Superior temporal gyrus (tissue), 1 donor: ENCODE measurements around the gene RNF8.
"Not testable (repeated sequence)": the region's sequence is repeated elsewhere in the genome, so short reads cannot be mapped to it uniquely, and the experiment has no call there.

Source experiments
- DNase-seq: peaks from one replicate; pipeline ENCODE4 v3.0.0-alpha.2; 2016; ENCODE audit errors: extremely low spot score

Gene RNF8

DNA sequence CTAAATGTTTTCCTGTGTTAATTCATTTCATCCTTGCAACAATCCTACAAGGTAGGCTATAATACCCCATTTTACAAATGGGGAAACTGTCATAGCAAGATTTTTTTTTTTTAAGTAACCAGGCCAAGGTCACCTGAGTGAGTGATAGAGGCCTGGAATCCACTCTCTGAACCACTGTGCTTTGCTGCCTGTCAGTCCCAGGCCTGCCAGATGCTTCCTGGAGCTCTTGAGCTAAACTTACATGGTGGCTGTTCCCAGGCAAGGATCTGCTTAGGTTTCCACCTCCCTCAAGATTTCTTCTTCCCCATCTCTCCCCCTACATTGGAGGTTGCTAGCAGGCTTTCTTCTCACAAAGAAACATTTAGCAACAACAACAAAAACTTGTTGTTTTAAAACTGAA lies 32.7 kb upstream of the RNF8 start:
- no peak for DNase-seq

DNA sequence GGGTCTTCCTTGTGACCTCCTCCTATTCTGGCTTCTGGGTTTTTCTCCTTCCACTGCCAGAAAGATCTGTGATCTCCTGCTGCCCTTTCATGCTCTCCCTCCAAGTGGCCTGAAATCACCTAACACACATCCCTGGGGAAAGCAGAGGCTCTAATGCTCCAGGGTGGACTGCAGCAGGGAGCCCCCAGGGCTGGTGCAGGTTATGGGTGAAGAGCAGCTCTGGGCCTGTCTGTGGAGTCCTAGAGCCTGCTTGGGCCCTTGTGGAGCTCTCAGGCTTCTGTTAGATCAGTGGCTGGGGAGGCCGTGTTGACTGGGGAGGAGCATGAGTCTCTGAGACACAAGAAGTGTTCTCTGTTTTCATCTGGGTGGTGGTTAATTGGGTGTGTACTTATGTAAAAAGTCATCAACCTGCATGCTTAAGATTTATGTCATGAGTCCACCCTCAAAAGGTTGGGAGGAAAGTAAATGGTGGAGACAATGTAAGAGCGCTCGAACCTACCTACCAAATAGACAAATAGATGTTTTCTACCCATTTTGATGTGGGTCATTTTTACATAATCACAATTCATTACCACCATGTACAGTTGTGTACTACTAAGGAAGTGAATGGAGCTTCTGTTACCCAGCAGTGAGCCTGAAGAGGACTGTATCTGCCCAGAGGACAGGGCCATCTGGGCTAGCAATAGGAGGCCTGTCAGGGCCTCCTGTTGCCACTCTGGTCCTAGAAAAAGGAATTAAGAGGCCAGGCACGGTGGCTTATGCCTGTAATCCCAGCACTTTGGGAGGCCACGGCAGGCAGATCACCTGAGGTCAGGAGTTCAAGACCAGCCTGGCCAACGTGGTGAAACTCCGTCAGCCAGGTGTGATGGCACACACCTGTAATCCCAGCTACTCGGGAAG lies 32.0 kb upstream of the RNF8 start:
- no peak for DNase-seq

DNA sequence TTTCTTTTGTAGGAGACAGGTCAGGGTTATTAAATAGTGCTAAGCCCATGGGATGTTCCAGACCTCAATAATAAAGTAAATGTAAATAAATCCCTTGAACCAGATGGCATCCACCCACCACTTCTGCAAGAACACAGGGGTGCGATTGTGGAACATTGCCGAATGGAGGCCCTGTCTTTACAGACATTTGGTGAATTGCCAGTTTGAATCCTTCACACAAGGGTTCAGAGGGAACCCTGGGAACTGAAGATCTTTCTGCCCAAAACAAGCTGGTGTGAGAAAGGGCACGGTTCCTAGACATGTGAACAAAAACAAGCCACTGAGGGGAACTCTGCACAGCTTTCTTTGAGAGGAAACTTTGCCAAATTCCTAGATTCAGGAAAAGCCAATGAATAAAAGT lies 30.2 kb upstream of the RNF8 start:
- no peak for DNase-seq

DNA sequence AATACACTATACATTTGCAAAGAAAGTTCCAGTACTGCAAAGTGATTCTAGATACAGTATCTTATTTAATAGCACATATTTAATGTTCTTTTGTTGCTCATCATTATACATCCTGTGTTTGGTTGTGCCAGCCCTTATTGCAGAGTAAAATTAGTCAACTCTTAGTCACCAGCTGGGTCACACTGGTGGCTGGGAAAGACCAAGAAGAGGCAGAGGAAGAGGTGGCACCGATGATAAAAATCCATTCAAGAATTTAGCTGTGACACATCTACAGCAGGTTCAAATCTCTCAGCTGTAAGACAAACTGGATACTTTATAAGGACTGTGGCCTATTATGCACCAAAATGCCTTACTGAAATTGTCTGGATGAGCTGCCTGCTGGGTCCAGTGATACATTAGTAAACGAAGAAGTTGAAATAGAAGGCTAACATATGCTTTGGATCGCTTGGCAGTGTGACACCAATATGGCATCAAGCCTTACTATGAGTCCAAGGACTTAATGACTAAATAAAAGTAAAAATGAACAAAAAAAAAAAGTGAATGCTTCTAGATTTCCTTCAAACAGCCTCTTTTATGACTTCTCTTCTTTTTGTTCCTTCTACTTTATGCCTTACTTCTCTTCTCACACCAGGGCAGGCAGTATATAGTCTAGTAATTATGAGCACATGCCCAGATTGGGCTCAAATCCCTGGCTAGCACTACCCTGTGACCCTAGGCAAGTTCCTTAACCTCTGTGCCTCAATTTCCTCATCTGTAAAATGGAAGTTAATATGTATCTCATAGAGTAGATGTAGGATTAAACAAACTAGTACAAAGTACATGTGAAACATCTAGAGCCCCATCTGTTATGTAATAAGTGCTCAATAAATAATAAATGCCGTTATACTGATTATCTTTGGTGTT lies 29.4 kb upstream of the RNF8 start:
- DNase-seq: no peak

DNA sequence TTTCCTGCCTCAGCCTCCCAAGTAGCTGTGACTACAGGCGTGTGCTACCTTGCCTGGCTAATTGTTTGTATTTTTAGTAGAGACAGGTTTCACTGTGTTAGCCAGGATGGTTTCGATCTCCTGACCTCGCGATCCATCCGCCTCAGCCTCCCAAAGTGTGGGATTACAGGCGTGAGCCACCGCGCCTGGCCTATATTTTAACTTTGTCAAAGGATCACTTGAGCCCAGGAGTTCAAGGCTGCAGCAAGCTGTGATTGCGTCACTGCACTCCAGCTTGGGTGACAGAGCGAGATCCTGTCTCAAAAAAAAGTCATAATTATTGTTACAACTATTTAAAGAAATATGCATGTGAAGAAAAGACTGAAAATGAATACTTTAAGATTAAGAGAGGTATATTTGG lies 23.4 kb upstream of the RNF8 start:
- DNase-seq: not testable (repeated sequence)

DNA sequence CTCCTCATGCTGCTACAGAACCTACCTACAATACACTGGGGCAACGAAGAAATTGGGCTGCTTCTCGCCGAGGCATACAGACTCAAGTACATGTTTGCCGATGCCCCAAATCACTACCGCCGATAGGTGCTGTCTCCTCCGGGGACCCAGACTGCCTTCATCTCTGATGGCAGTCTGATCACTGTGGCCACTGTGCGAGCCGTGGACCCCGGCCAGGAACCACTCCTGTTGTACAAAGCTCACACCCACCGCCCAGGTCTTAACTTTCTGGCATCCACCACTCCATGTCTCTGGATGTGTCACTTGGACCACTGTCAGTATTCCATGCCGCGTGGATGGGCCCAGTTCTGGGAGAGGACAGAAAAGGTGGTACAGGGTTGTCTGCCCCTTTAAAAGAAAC lies 22.7 kb upstream of the RNF8 start:
- DNase-seq: no peak

DNA sequence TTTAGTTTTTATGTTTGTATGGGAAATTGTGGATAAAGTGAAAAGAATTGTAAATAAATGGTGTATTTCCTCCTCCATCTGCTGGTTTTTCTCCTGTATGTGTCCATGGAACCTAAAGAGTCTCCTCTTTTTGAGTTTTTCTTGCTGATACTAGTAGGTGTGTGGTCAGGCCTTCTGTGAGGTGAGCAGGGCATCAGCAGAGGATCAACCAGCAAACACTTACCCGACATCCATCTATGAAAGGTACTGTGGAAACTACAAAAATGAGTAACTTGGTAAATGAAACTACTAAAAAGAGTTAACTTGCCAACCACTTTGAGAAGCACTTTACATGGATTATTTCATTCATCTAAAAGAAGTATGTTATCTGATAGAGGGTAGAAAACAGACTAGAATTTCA lies 20.9 kb upstream of the RNF8 start:
- no peak for DNase-seq

DNA sequence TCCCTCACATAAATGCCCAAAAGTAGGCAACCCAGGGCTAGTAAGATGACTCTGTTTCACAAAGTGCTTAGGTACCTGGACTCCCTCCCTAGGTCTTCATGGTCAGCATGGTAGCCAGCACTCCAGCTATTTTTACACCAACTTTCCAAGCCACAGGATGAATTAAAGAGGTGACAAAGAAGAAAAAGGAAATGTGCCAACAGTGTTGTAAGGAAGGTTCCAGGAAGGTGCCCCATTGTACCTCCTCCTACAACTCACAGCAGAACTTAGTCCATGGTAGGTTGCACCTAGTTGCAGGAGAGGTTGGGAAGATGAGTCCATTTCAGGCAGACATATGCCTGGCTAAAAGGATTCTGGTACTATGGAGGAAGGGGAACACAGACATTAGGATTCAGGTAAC lies 19.7 kb upstream of the RNF8 start:
- DNase-seq: no peak

DNA sequence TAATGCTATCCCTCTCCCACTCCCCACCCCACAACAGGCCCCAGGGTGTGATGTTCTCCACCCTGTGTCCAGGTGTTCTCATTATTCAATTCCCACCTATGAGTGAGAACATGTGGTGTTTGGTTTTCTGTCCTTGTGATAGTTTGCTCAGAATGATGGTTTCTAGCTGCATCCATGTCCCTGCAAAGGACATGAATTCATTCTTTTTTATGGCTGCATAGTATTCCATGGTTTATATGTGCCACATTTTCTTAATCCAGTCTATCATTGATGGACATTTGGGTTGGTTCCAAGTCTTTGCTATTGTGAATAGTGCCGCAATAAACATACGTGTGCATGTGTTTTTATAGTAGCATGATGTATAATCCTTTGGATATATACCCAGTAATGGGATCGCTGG lies 15.5 kb upstream of the RNF8 start:
- DNase-seq: not testable (repeated sequence)

DNA sequence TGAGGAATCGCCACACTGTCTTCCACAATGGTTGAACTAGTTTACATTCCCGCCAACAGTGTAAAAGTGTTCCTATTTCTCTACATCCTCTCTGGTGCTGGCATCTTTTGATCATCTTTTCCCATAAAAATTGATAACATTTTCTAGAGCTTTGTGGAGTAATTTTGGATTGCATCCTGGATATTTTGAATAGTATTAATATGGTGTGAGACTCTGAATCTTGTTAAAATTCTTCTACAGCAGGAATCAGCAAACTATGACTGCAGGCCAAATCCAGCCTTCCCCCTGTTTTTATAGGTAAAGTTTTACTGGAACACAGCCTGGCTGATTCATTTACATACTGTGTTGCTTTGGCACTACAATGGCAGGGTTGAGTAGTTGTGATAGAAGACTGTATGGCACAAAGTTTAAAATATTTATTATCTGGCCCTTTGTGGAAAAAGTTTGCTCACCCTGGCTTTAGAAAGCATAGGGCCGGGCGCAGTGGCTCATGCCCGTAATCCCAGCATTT lies 15.0 kb upstream of the RNF8 start:
- no peak for DNase-seq

DNA sequence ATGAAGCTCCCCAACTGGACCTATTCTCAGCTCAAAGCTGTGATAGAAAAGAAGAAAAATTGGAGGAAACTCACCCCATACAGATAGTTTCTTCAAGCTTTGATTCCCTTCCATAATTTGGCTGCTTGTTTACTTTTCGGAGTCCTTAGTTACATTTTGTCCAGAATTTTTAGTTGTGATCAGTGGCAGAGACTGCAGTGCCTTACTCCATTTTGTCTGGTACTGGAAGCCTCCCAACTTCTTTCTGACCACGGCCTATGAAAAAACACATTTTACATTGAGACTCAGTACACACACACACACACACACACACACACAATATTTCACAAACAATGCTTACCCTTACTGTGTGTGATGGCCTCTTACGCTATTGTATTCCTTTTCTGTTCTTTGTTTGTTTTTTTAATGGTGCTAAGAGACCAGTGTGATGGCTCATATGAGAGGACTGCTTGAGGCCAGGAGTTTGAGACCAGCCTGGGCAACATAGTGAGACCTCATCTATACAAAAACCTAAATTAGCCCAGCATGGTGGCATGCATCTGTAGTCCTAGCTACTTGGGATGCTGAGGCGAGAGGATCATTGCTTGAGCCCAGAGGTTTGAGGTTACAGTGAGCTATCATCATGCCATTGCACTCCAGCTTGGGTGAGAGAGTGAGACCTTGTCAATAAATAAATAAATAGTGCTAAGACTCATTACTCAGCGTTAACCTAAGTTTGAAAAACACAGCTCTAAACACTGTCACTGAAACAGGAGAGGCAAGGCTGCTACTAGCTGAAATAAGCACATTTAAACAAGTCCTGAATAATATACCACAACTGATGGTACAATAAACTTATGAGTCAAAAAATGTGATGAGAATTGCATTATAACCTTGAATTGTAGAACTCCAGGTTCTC lies 13.8 kb upstream of the RNF8 start:
- no peak for DNase-seq

DNA sequence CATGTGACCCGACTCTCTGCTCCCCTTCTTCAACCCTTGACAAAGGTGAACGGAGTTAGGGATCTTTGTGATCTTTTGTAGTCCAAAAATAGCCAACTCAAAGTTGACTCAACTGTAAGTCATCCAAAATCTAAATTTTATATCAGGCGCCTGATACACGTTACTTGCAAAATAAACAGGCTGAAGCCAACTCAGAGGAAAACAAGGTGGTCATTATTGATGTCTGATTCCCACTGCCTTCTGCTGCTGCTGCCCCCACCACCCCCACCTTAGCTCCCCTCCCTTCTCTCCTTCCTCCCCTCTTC lies 13.2 kb upstream of the RNF8 start:
- no peak for DNase-seq

DNA sequence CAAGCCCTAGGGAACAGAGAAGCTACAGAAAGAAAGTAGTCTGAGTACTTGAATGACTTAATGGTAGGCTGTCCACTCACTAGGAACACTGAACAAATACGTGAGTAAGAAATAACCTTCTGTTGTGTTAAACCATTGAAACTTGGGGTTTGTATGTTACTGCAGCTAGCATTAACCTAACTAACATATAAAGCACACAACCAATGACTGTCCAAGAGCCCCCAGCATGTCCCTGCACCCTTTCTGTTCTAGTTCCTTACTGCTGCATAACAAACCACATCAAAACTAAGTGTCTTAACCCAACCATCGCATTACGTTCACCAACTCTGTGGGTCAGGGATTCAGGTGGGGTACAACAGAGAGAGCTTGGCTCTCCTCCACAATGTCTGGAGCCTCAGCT lies 10.5 kb upstream of the RNF8 start:
- no peak for DNase-seq

DNA sequence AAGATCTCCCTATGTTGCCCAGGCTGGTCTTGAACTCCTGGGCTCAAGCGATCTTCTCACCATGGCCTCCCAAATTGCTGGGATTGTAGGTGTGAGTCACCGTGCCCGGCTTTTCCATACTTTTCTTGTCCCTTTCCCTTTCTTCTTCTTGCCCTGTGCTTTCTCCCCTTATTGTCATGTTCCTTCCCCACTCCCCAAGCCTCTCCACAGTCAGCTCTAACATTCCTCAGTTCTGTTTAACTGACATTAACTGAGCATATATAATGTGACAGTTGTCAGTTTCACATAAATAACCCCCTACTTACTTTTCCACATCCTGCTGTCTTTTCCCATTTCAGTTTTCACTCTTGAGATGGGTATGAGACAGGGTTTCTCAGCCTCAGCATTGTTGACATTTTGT lies 9.5 kb upstream of the RNF8 start:
- no peak for DNase-seq

DNA sequence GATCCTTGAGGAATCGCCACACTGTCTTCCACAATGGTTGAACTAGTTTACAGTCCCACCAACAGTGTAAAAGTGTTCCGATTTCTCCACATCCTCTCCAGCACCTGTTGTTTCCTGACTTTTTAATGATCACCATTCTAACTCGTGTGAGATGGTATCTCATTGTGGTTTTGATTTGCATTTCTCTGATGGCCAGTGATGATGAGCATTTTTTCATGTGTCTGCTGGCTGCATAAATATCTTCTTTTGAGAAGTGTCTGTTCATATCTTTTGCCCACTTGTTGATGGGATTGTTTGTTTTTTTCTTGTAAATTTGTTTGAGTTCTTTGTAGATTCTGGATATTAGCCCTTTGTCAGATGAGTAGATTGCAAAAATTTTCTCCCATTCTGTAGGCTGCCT lies 8.0 kb upstream of the RNF8 start:
- DNase-seq: not testable (repeated sequence)

DNA sequence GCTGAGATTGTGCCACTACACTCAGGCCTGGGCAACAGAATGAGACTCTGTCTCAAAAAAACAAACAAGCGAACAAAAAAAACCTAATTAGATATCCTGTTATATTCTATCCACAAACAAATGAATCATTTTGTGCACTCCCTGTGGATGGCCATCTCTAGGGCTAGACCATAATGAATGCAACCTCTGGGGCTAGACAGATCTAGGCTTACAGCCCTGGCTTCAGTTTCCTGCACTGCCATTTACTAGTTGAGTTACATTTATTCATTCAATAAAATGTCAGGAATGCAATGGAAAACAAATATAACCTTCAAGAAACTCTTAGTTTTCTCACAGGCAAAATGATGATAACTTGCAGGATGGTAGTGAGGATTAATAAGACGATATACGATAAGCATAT lies 6.6 kb upstream of the RNF8 start:
- no peak for DNase-seq

DNA sequence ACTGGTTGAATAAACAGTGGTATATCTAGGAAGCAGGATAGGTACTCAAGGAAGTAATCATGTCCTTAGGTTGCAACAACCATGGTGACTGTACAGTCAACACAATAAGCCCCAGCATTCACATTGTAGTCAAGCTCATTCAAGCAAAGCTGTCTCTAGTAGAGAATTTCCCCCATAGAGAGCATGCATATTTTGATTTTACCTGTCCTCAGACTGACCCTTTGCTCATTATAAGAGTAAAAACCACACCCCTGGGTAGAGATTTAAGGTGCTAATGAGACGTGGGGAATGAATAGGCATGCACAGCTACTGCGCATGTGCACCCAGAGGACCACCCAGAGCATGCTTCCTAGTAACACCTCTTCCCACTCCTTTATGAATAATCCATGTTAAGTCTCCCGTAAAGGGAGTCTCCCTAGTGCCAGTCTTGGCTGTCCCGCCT lies 6.1 kb upstream of the RNF8 start:
- no peak for DNase-seq

DNA sequence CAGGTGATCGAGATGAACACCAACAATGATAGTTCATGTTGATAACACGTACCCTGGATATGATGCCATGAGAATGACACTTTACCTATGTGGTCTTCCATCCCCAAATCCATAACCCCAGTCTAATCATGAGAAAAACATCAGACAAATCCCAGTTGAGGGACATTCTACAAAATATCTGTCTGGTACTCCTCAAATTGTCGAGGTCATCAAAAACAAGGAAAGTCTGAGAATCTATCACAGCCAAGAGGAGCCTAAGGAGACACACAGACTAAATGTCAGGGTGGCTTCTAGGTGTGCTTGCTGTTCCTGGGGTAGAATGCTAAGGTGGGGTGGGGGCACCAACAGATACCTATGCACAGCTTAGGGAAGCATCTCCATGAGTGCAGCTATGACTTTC lies 2.8 kb upstream of the RNF8 start:
- DNase-seq: no peak

DNA sequence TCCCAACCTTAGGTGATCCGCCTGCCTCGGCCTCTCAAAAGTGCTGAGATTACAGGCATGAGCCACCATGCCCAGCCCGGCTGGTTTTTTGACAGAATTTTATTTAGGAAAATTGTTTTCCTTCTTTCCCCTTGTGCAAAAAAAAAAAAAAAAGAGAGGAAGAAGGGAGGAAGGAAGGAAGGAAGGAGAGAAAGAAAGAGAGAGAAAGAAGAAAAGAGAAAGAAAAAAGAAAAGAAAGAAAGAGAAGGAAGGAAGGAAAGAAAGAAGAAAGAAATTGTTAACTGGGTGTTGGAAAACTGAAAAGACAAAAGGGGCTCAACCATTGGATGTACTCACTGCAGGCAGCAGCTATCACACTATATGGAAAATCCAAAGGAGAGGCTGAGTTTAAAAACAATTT lies 1.4 kb upstream of the RNF8 start:
- no peak for DNase-seq

DNA sequence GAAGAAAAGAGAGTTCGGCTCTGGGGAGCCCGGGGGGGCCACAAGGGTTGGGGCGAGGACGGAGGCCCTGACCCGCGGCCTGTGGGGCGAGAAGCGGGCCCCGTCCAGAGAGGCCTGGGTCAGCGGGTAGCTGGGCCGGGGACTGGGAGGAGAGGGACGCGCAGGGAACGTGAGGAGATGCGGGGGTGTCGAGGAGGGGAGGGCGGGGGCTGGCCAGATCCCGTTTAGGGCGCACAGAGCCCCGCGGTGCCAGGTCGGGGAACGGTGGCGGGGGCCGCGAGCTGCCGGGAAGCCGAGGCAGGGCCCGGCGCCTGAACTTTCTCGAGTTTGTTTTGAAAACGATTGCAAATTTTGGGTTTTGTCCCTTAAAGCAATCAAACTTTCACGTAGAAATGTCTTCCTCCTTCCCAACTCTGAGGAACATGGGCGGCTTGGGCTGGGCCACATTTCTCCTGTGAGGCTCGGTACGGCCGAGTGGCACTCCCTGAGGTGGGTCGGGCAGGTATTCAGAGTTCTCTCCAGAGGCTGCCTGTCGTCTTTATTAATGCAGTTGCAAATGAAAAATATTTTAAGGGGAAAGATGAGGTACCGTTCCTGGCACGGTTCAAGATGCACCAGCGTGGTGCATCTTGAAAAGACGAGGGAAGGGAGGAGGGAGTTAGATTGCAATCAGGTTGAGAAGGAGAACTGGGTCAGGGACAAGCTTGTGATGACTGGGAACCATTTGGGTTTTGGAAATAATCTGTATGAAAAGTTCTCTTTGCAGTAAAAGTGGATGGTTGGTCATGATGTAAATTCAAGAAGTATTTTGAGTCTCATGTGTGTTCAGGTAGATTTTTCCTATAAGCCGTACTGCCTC lies 972 bp downstream of the RNF8 start:
- DNase-seq: no peak

DNA sequence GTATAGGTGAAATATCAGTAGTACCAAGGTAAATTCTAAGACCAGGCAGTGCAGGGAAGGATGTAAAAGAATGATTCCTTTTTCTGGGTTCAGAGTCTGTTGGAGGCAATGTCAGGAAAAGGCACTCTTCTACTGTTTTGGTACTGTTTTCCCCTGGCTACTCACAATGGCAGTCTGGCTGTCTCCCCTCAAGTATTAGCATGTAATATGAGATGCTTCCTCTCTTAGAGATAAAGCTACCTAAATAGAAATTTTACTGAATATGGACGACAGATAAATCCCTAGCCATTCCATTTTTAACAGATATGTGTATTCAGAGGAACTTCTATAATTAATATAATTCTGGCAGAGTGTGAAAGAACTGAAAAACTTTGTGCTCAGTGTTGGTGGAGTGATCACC lies 3.5 kb downstream of the RNF8 start:
- DNase-seq: no peak
